Ovary (tissue), 9 donors: ENCODE data around the gene FBRS. TPM values are rescaled to one million over a fixed set of nuclear protein-coding genes. Genes with fewer than 3 reads are reported as not detected.
"Not testable (repeated sequence)": the region's sequence is repeated elsewhere in the genome, so short reads cannot be mapped to it uniquely, and the experiment has no call there.

Experiments used
- DNase-seq, 5 donors: peaks; one replicate each; pipeline ENCODE4 v3.0.0-alpha.2; 2019 to 2020
- H3K27ac ChIP-seq, 2 donors: fragments of 200-600 bp; one replicate each; pipeline versions ENCODE4 v1.5.1 to v1.8.0; 2019 to 2022
- H3K27me3 ChIP-seq: fragments of 200-600 bp; one replicate; pipeline ENCODE4 v1.8.0; 2022
- H3K36me3 ChIP-seq: fragments of 200-600 bp; sonication (generic); one replicate; pipeline ENCODE4 v1.5.1; 2019
- H3K4me1 ChIP-seq: one replicate; pipeline ENCODE4 v1.8.1; 2013; ENCODE audit warnings: mild to moderate bottlenecking, moderate library complexity; ENCODE audit not compliant: insufficient read depth
- H3K4me3 ChIP-seq: fragments of 200-600 bp; sonication (generic); one replicate; pipeline ENCODE4 v1.5.1; 2017
- H3K9me3 ChIP-seq, 2 donors: fragments of 200-600 bp in 1 of 2; sonication (generic) in 1 of 2; one replicate each; pipeline versions ENCODE4 v1.5.1 to v1.8.1; 2013 to 2019; ENCODE audit warnings: mild to moderate bottlenecking in 1 of 2, moderate library complexity in 1 of 2
- EP300 ChIP-seq: sonication (generic); formaldehyde crosslinking; IDR thresholded peaks from one replicate; pipeline ENCODE4 v1.6.1; 2017; ENCODE audit warnings: antibody characterized with exemption
- POLR2A ChIP-seq: fragments of 450-650 bp; IDR thresholded peaks from one replicate; pipeline ENCODE4 v1.6.1; 2017; ENCODE audit warnings: antibody characterized with exemption, mild to moderate bottlenecking, moderate library complexity
- WGBS, 3 donors: extraction: QIAGEN DNeasy Blood & Tissue Kit in 1 of 3; methylation state at CpG; one replicate each; pipeline versions ENCODE4 v1.1.5 to v1.1.7; 2013 to 2017; 5-methylcytosine and 5-hydroxymethylcytosine counted together
- intact Hi-C, 4 donors: fragments of 100-400 bp; cut with DNase I; formaldehyde crosslinking; loops; one replicate each; pipeline versions ENCODE4 v1.11.0 to v1.15.1; 2022 to 2023
- polyA plus RNA-seq, 2 donors: library from polyadenylated mRNA; stranded (reverse); fragments of 200-250 nt in 1 of 2; fragments of 350-450 nt in 1 of 2; fragmentation: Illumina TruSeq in 1 of 2; extraction: RNeasy Lipid Tissue Mini Kit (QIAGEN cat#74804) in 1 of 2; gene quantifications; one replicate each; pipeline ENCODE4 v1.2.3, GENCODE V29; 2013 to 2014
- total RNA-seq, 7 donors: library from RNA; depleted of rRNA in 2 of 7; stranded (reverse); fragments of >200 nt in 2 of 7; fragmentation: NEBNext Ultra II Directional in 3 of 7; extraction: Animal tissue kit (Norgen Biotek cat#: 25700) in 3 of 7; gene quantifications; one replicate each; pipeline versions ENCODE4 v1.1.0 to v1.2.4, GENCODE V29; 2016 to 2023
- TF ChIP-seq, protein P1 (sequence below), 3 donors: fragments of 450-650 bp in 2 of 3; fragments of 200-600 bp in 1 of 3; IDR thresholded peaks; one replicate each; pipeline versions ENCODE4 v1.5.1 to v1.8.0; 2016 to 2022; ENCODE audit warnings: antibody characterized with exemption in 3 of 3, mild to moderate bottlenecking in 1 of 3
- donor health status: DM: no; HTN: no; CAD: no; lungs with moderate emphysema.
- donor health status: DM: no; HTN: no; CAD: no.
- donor health status: Bipolar disorder and iron deficiency.
- donor health status: DM: yes; HTN: yes; CAD: no.
- donor health status: DM: no; HTN: no; CAD: no.
- donor health status: DM: yes; HTN: yes; CAD: no.

The FBRS gene
- total and polyA plus RNA-seq, 9 donors: 15.6 to 75.6 (median 56.2) TPM

DNA sequence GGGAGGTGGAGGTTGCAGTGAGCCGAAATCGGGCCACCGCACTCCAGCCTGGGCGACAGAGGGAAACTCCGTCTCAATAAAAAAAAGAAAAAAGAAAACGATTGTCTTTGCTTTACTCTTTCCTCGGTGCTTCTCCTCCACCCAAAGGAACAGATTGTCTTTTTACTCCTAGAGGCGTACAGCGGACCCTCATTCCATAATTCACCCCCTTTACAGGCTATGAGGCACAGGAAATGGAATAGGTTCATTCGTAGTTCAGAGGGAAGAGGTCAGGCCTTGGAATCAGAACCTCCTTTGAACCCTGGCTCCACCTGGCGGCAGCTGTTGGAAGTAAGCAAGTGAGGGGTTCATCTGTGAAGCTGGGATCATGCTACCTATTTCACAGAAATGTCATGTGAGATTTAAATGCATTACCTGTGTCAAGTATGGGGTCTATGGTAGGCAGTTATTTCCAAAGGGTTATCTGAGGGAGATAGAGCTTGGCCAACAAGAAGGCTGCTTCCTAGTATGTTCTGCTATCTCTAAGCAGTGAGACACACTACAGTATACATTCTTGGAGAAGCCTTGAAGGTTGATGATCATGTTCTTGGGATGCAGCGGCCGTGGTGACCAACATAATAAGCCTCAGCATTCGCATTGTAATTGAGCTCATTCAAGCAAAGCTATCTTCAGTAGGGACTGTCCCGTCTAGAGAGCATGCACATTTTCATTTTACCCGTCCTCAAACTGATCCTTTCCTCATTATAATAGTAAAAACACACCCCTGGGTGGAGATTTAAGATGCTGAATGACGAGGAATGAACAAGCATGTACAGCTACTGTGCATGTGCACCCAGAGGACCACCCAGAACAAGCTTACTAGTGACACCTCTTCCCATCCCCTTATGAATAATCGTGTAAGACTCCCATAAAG is 29.3 kb upstream of the FBRS start:
- H3K4me3 ChIP-seq: no peak overlapping the region
- H3K27me3 ChIP-seq: no peaks in the 10 kb centered on the region
- DNase-seq: peak; percentile 75 to 90 (median 86)
- H3K4me1 ChIP-seq: no peaks in the 10 kb centered on the region
- intact Hi-C loops: loop anchor here in 1 of 4 donors (10.0 kb wide), 1 partner anchor 204 kb away; no protein-coding TSS in a partner anchor
- WGBS, 3 donors: 23 to 33% (median 25%) methylated on average over 18 of the region's 18 CpGs
- H3K36me3 ChIP-seq: no peaks in the 10 kb centered on the region
- no peaks in the 10 kb centered on the region for H3K9me3 ChIP-seq
- H3K27ac ChIP-seq: no peak overlapping the region
- TF ChIP-seq, protein P1, sequence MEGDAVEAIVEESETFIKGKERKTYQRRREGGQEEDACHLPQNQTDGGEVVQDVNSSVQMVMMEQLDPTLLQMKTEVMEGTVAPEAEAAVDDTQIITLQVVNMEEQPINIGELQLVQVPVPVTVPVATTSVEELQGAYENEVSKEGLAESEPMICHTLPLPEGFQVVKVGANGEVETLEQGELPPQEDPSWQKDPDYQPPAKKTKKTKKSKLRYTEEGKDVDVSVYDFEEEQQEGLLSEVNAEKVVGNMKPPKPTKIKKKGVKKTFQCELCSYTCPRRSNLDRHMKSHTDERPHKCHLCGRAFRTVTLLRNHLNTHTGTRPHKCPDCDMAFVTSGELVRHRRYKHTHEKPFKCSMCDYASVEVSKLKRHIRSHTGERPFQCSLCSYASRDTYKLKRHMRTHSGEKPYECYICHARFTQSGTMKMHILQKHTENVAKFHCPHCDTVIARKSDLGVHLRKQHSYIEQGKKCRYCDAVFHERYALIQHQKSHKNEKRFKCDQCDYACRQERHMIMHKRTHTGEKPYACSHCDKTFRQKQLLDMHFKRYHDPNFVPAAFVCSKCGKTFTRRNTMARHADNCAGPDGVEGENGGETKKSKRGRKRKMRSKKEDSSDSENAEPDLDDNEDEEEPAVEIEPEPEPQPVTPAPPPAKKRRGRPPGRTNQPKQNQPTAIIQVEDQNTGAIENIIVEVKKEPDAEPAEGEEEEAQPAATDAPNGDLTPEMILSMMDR (IDR thresholded peaks at IDR 0.05): peak; percentile 69 to 85 (median 79)
- no peak for TF ChIP-seq POLR2A
- TF ChIP-seq EP300: no peak

DNA sequence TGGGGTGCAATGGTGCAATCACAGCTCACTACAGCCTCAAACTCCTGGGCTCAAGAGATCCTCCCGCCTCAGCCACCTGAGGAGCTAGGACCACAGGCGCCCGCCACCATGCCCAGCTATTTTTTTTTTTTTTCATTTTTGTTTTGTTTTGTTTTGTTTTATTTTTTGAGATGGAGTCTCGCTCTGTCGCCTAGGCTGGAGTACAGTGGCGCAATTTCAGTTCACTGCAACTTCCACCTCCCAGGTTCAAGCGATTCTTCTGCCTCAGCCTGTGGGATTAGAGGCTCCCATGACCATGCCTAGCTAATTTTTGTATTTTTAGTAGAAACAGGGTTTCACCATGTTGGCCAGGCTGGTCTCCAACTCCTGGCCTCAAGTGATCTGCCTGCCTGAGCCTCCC is 25.8 kb upstream of the FBRS start:
- not testable (repeated sequence) for H3K9me3 ChIP-seq, H3K27me3 ChIP-seq, H3K27ac ChIP-seq, H3K4me1 ChIP-seq, H3K36me3 ChIP-seq, H3K4me3 ChIP-seq
- WGBS, 3 donors: 93 to 96% (median 93%) methylated on average over 7 of the region's 7 CpGs
- intact Hi-C loops: loop anchor here in 1 of 4 donors (5.0 kb wide), 1 partner anchor 45 kb away; the partner anchor contains the start of gene ZNF785
- DNase-seq: peak in 1 of 5 donors; percentile 9

DNA sequence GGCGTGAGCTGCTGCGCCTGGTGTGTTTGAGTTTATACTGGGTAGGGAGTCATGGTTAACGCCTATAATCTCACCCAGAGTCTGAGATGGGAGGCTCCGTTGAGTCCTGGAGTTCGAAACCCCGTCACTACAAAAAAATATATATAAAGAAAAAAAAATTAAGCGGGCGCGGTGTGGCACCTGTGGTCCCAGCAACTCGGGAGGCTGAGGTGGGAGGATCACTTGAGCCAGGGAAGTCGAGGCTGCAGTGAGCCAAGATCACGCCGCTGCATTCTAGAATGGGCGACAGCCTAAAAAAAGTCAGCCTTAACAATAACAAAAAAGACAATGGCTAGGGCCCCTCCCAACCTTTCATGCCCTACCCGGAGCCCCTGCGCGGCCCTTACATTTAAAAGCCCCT is 24.7 kb upstream of the FBRS start:
- no peaks in the 10 kb centered on the region for H3K4me1 ChIP-seq
- intact Hi-C loops: loop anchor here in 1 of 4 donors (5.0 kb wide), 1 partner anchor 46 kb away; the partner anchor contains the start of gene ZNF785
- TF ChIP-seq EP300: no peak
- no peak for TF ChIP-seq POLR2A
- TF ChIP-seq, protein P1 (IDR thresholded peaks at IDR 0.05): no peak
- H3K27me3 ChIP-seq: no peaks in the 10 kb centered on the region
- peak in 1 of 5 donors; percentile 36 for DNase-seq
- peak overlapping the region; percentile 3 to 80 for H3K27ac ChIP-seq
- WGBS, 3 donors: 73 to 81% (median 78%) methylated on average over 17 of the region's 17 CpGs
- H3K4me3 ChIP-seq: peak overlapping the region; percentile 53
- H3K36me3 ChIP-seq: no peaks in the 10 kb centered on the region
- no peaks in the 10 kb centered on the region for H3K9me3 ChIP-seq

DNA sequence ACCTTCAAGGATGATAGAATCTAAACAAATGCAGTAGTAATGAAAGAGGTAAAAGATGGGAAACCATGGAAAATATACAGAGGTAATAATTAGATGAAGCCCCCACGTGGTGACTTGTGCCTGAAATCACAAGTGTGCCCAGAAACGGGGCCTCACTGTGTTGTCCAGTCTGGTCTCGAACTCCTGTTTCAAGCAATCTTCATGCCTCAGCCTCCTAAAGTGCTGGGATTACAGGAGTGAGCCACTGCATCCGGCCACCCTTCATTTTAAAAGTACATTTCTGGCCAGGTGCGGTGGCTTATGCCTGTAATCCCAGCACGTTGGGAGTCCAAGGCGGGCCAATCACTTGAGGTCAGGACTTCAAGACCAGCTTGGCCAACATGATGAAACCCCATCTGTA is 21.6 kb upstream of the FBRS start:
- Histone ChIP-seq H3K36me3 (no peaks in the 10 kb centered on the region), H3K4me3 (no peak overlapping the region), H3K27me3 (no peaks in the 10 kb centered on the region), H3K4me1 (no peaks in the 10 kb centered on the region), H3K9me3 (no peaks in the 10 kb centered on the region), H3K27ac (no peak overlapping the region)
- intact Hi-C loops: no loop called here
- no peak for TF ChIP-seq EP300
- TF ChIP-seq, protein P1 (IDR thresholded peaks at IDR 0.05): no peak
- no peak for TF ChIP-seq POLR2A
- WGBS, 3 donors: 87 to 95% (median 89%) methylated on average over 7 of the region's 7 CpGs
- no peak for DNase-seq

DNA sequence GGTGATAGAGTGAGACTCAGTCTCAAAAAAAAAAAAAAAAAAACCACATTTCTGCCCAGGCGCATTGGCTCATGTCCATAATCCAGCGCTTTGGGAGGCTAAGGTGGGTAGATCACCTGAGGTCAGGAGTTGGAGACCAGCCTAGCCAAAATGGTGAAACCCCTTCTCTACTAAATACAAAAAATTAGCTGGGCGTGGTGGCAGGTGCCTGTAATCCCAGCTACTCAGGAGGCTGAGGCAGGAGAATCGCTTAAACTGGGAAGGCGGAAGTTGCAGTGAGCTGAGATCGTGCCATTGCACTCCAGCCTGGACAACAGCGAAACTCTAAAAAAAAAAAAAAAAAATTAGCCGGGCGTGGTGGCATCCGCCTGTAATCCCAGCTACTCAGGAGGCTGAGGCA is 21.1 kb upstream of the FBRS start:
- H3K36me3 ChIP-seq, H3K4me3 ChIP-seq, H3K9me3 ChIP-seq, intact Hi-C loops, H3K4me1 ChIP-seq, H3K27ac ChIP-seq, H3K27me3 ChIP-seq: not testable (repeated sequence)
- 83 to 91% (median 88%) methylated on average over 10 of the region's 10 CpGs for WGBS, 3 donors
- DNase-seq: peak in 1 of 5 donors; percentile 13
